OCI-LY1 (cell line): Measurements from ENCODE around the gene SLITRK2.

ENCODE experiments used
- H2AFZ ChIP-seq: fragments of 200-600 bp; sonication (generic), shearing (Covaris generic); 2 replicates; pipeline ENCODE4 v1.6.0; 2014; ENCODE audit warnings: antibody characterized with exemption, mild to moderate bottlenecking, low read length
- H3F3A ChIP-seq: fragments of 200-600 bp; sonication (generic), shearing (Covaris generic); 2 replicates; pipeline ENCODE4 v1.6.0; 2014; ENCODE audit warnings: mild to moderate bottlenecking, antibody characterized with exemption, low read length, moderate library complexity; ENCODE audit not compliant: insufficient read depth
- H3K27ac ChIP-seq: fragments of 200-600 bp; sonication (generic); 2 replicates; pipeline ENCODE4 v1.5.1; 2014; ENCODE audit warnings: low read length, mixed run types, mild to moderate bottlenecking, low read depth; ENCODE audit not compliant: poor library complexity, severe bottlenecking
- H3K27me3 ChIP-seq: fragments of 200-600 bp; sonication (generic); 2 replicates; pipeline ENCODE4 v1.6.0; 2014; ENCODE audit warnings: antibody characterized with exemption, mild to moderate bottlenecking, low read length, moderate library complexity; ENCODE audit not compliant: insufficient read depth
- H3K36me3 ChIP-seq: fragments of 200-600 bp; sonication (generic); 2 replicates; pipeline ENCODE4 v1.6.1; 2014; ENCODE audit warnings: mild to moderate bottlenecking, antibody characterized with exemption, low read length, moderate library complexity, mixed read lengths; ENCODE audit not compliant: insufficient read depth
- H3K4me1 ChIP-seq: fragments of 200-600 bp; sonication (generic); 2 replicates; pipeline ENCODE4 v1.5.1; 2014; ENCODE audit warnings: mild to moderate bottlenecking, low read length, moderate library complexity; ENCODE audit not compliant: insufficient read depth, severe bottlenecking
- H3K4me2 ChIP-seq: fragments of 200-600 bp; sonication (generic), shearing (Covaris generic); 2 replicates; pipeline ENCODE4 v1.6.1; 2014; ENCODE audit warnings: low read length
- H3K4me3 ChIP-seq: fragments of 200-600 bp; sonication (generic); 2 replicates; pipeline ENCODE4 v1.5.1; 2014; ENCODE audit warnings: low read length, low read depth, mild to moderate bottlenecking, mixed read lengths; ENCODE audit not compliant: poor library complexity, severe bottlenecking
- H3K79me2 ChIP-seq: fragments of 200-600 bp; shearing (Covaris generic); 2 replicates; pipeline ENCODE4 v1.6.1; 2016; ENCODE audit warnings: mixed run types, low read length, mixed read lengths; ENCODE audit not compliant: insufficient read depth
- H3K9ac ChIP-seq: fragments of 200-600 bp; sonication (generic), shearing (Covaris generic); 2 replicates; pipeline ENCODE4 v1.6.1; 2014; ENCODE audit warnings: mild to moderate bottlenecking, low read length, mixed read lengths
- H3K9me2 ChIP-seq: fragments of 200-600 bp; sonication (generic), shearing (Covaris generic); 2 replicates; pipeline ENCODE4 v1.6.1; 2014; ENCODE audit warnings: low read depth, mild to moderate bottlenecking, low read length, mixed read lengths
- H3K9me3 ChIP-seq: fragments of 200-600 bp; shearing (Covaris generic); 2 replicates; pipeline ENCODE4 v1.6.1; 2014; ENCODE audit warnings: low read length, mixed read lengths
- H4K20me1 ChIP-seq: fragments of 200-600 bp; sonication (generic), shearing (Covaris generic); 2 replicates; pipeline ENCODE4 v1.6.0; 2016; ENCODE audit warnings: mild to moderate bottlenecking, low read length; ENCODE audit not compliant: insufficient read depth
- CTCF ChIP-seq: fragments of 200-600 bp; sonication (generic), shearing (Covaris generic); IDR thresholded peaks from 2 replicates; pipeline ENCODE4 v1.5.1; 2017; ENCODE audit warnings: mild to moderate bottlenecking, antibody characterized with exemption, low read length, moderate library complexity, mixed read lengths
- EZH2 ChIP-seq: fragments of 200-600 bp; sonication (generic), shearing (Covaris generic); IDR thresholded peaks from 2 replicates; pipeline ENCODE4 v1.8.0; 2017; ENCODE audit warnings: borderline replicate concordance, mixed run types, mild to moderate bottlenecking, antibody characterized with exemption, low read length, moderate library complexity, mixed read lengths

SLITRK2 gene

GRCh38 chrX:145821898-145822571, 4.4 kb downstream of the SLITRK2 start:
- Histone ChIP-seq H3K36me3 (no peaks in the 10 kb centered on the region), H3K79me2 (no peaks in the 10 kb centered on the region), H3K9me3 (no peaks in the 10 kb centered on the region), H3K27me3 (no peaks in the 10 kb centered on the region), H3K9ac (no peak overlapping the region), H3K4me1 (no peaks in the 10 kb centered on the region), H3K9me2 (no peaks in the 10 kb centered on the region), H3K4me2 (no peak overlapping the region), H4K20me1 (no peaks in the 10 kb centered on the region), H3F3A (no peaks in the 10 kb centered on the region), H3K4me3 (no peak overlapping the region), H2AFZ (no peak overlapping the region), H3K27ac (no peak overlapping the region)
- TF ChIP-seq CTCF (no peak), EZH2 (no peak)

GRCh38 chrX:145823132-145823531, 5.5 kb downstream of the SLITRK2 start:
- H3K36me3 ChIP-seq, result no peaks in the 10 kb centered on the region
- H3K9me2 ChIP-seq, result no peaks in the 10 kb centered on the region
- H3K4me3 ChIP-seq, result no peak overlapping the region
- H3F3A ChIP-seq, result no peaks in the 10 kb centered on the region
- H4K20me1 ChIP-seq, result no peaks in the 10 kb centered on the region
- H3K27ac ChIP-seq, result no peak overlapping the region
- no peak for TF ChIP-seq EZH2
- TF ChIP-seq CTCF, result no peak
- no peak overlapping the region for H3K4me2 ChIP-seq
- H2AFZ ChIP-seq, result no peak overlapping the region
- no peaks in the 10 kb centered on the region for H3K79me2 ChIP-seq
- no peaks in the 10 kb centered on the region for H3K9me3 ChIP-seq
- H3K4me1 ChIP-seq, result no peaks in the 10 kb centered on the region
- no peaks in the 10 kb centered on the region for H3K27me3 ChIP-seq
- no peak overlapping the region for H3K9ac ChIP-seq

- Histone ChIP-seq H3F3A (no peaks in the 10 kb centered on the region), H3K9me2 (no peaks in the 10 kb centered on the region), H3K4me2 (no peak overlapping the region), H3K4me1 (no peaks in the 10 kb centered on the region), H3K27me3 (no peaks in the 10 kb centered on the region), H4K20me1 (no peaks in the 10 kb centered on the region), H3K79me2 (no peaks in the 10 kb centered on the region), H3K9ac (no peak overlapping the region), H3K4me3 (no peak overlapping the region), H3K36me3 (no peaks in the 10 kb centered on the region), H2AFZ (no peak overlapping the region), H3K9me3 (no peaks in the 10 kb centered on the region), H3K27ac (no peak overlapping the region)
- no peak for TF ChIP-seq EZH2
- TF ChIP-seq CTCF, result peak; percentile 17; the same call in 1 of the 2 replicates
Observed at GRCh38 chrX:145825896-145826295, 8.3 kb downstream of the SLITRK2 start.
